OCI-LY3 (cell line): ENCODE measurements around the gene GPR160.
A peak's percentile ranks its signal among the peaks of the same experiment; 100 is the strongest.

Experiments used
- H2AFZ ChIP-seq: fragments of 200-600, 300-600 bp; shearing (Covaris generic); 2 replicates; pipeline ENCODE4 v1.6.0; 2014; ENCODE audit warnings: antibody characterized with exemption, low read depth, low read length
- H3K27ac ChIP-seq: fragments of 200-600, 300-600 bp; sonication (generic); 2 replicates; pipeline ENCODE4 v1.5.1; 2014; ENCODE audit warnings: mild to moderate bottlenecking, low read length, moderate library complexity, mixed read lengths
- H3K27me3 ChIP-seq: fragments of 200-600, 300-600 bp; sonication (generic); 2 replicates; pipeline ENCODE4 v1.6.1; 2014; ENCODE audit warnings: low read depth, low read length, mixed read lengths
- H3K36me3 ChIP-seq: fragments of 200-600, 300-600 bp; sonication (generic); replicated peaks from 2 replicates; pipeline ENCODE3; 2014; ENCODE audit warnings: low read depth, low read length, mixed read lengths
- H3K4me1 ChIP-seq: fragments of 300-600, 200-600 bp; sonication (generic); 2 replicates; pipeline ENCODE4 v1.6.1; 2014; ENCODE audit warnings: low read length, mixed read lengths
- H3K4me2 ChIP-seq: fragments of 200-600, 300-600 bp; sonication (generic); 2 replicates; pipeline ENCODE4 v1.6.1; 2014; ENCODE audit warnings: low read length, mixed read lengths
- H3K4me3 ChIP-seq: fragments of 300-600, 200-600 bp; sonication (generic); 2 replicates; pipeline ENCODE4 v1.5.1; 2014; ENCODE audit warnings: antibody characterized with exemption, mild to moderate bottlenecking, low read length, moderate library complexity
- H3K79me2 ChIP-seq: fragments of 300-600, 200-600 bp; shearing (Covaris generic); 2 replicates; pipeline ENCODE4 v1.6.1; 2014; ENCODE audit warnings: mild to moderate bottlenecking, low read length, mixed read lengths
- H3K9ac ChIP-seq: fragments of 300-600, 200-600 bp; shearing (Covaris generic); 2 replicates; pipeline ENCODE4 v1.6.0; 2014; ENCODE audit warnings: mild to moderate bottlenecking, low read length, moderate library complexity
- H3K9me3 ChIP-seq: fragments of 200-600, 300-600 bp; shearing (Covaris generic); 2 replicates; pipeline ENCODE4 v1.6.1; 2014; ENCODE audit warnings: low read length, mixed read lengths; ENCODE audit not compliant: insufficient read depth
- H4K20me1 ChIP-seq: fragments of 200-600, 300-600 bp; sonication (generic); 2 replicates; pipeline ENCODE4 v1.6.1; 2016; ENCODE audit warnings: low read length, mixed read lengths; ENCODE audit not compliant: insufficient read depth
- CTCF ChIP-seq: fragments of 200-600, 300-600 bp; sonication (generic); IDR thresholded peaks from 2 replicates; pipeline ENCODE4 v1.5.1; 2014; ENCODE audit warnings: antibody characterized with exemption, low read length, low read depth
- EZH2phosphoT487 ChIP-seq: fragments of 200-600 bp; shearing (Covaris generic); IDR thresholded peaks from 2 replicates; pipeline ENCODE4 v1.6.1; 2018; ENCODE audit warnings: antibody characterized with exemption, mixed run types, low read depth

The GPR160 gene

GRCh38 chr3:169993761-169994160 lies 44.0 kb upstream of the GPR160 start:
- no peaks in the 10 kb centered on the region for H3K9me3 ChIP-seq
- peaks cover 31% of the 10 kb centered on the region for H3K36me3 ChIP-seq
- no peak overlapping the region for H3K27ac ChIP-seq
- H3K4me1 ChIP-seq = peaks cover 24% of the 10 kb centered on the region
- peaks cover 6% of the 10 kb centered on the region; the same call in 1 of the 2 replicates for H4K20me1 ChIP-seq
- no peaks in the 10 kb centered on the region for H3K79me2 ChIP-seq
- no peak overlapping the region for H3K4me3 ChIP-seq
- H2AFZ ChIP-seq = no peak overlapping the region
- no peaks in the 10 kb centered on the region for H3K27me3 ChIP-seq
- no peak for TF ChIP-seq CTCF
- TF ChIP-seq EZH2phosphoT487 = no peak
- no peak overlapping the region for H3K4me2 ChIP-seq
- no peak overlapping the region for H3K9ac ChIP-seq

GRCh38 chr3:169996063-169996462 lies 41.7 kb upstream of the GPR160 start:
- no peak for TF ChIP-seq CTCF
- no peak for TF ChIP-seq EZH2phosphoT487
- peaks cover 5% of the 10 kb centered on the region; the same call in 1 of the 2 replicates for H3K27me3 ChIP-seq
- peaks cover 32% of the 10 kb centered on the region for H3K36me3 ChIP-seq

GRCh38 chr3:169998668-169999131 lies 39.1 kb upstream of the GPR160 start:
- Histone ChIP-seq H3K27me3 (peaks cover 5% of the 10 kb centered on the region; the same call in 1 of the 2 replicates), H3K9ac (no peak overlapping the region), H3K9me3 (no peaks in the 10 kb centered on the region), H4K20me1 (peaks cover 6% of the 10 kb centered on the region; the same call in 1 of the 2 replicates), H2AFZ (no peak overlapping the region), H3K4me3 (peak overlapping the region; percentile 17; the same call in 1 of the 2 replicates), H3K4me1 (peaks cover 28% of the 10 kb centered on the region), H3K79me2 (no peaks in the 10 kb centered on the region), H3K4me2 (peak overlapping the region; percentile 58), H3K27ac (no peak overlapping the region), H3K36me3 (peaks cover 23% of the 10 kb centered on the region)
- TF ChIP-seq CTCF (no peak), EZH2phosphoT487 (no peak)

More at GRCh38 chr3:169996063-169996462, 41.7 kb upstream of the GPR160 start:
- H3K4me3 ChIP-seq = no peak overlapping the region
- no peak overlapping the region for H2AFZ ChIP-seq
- H3K4me1 ChIP-seq = peaks cover 38% of the 10 kb centered on the region
- no peaks in the 10 kb centered on the region for H3K9me3 ChIP-seq
- H3K9ac ChIP-seq = no peak overlapping the region
- no peaks in the 10 kb centered on the region for H3K79me2 ChIP-seq
- no peak overlapping the region for H3K27ac ChIP-seq
- peaks cover 10% of the 10 kb centered on the region; the same call in 1 of the 2 replicates for H4K20me1 ChIP-seq
- no peak overlapping the region for H3K4me2 ChIP-seq

GRCh38 chr3:169999433-169999832 lies 38.4 kb upstream of the GPR160 start:
- Histone ChIP-seq H3K4me3 (peak overlapping the region; percentile 17; the same call in 1 of the 2 replicates), H3K79me2 (no peaks in the 10 kb centered on the region), H3K9ac (no peak overlapping the region), H3K36me3 (peaks cover 20% of the 10 kb centered on the region), H4K20me1 (peaks cover 6% of the 10 kb centered on the region; the same call in 1 of the 2 replicates), H3K4me2 (peak overlapping the region; percentile 58), H3K27ac (peak overlapping the region; percentile 50), H3K27me3 (peaks cover 5% of the 10 kb centered on the region; the same call in 1 of the 2 replicates), H2AFZ (no peak overlapping the region), H3K9me3 (no peaks in the 10 kb centered on the region), H3K4me1 (peaks cover 28% of the 10 kb centered on the region)
- TF ChIP-seq CTCF = no peak
- no peak for TF ChIP-seq EZH2phosphoT487
